Measurements from ENCODE around the gene ZNF556. TPM values are rescaled to one million over a fixed set of nuclear protein-coding genes. Genes with fewer than 3 reads are reported as not detected.

The ZNF556 gene
- total and polyA plus RNA-seq, 2 experiments from 2014 or later: not detected

GRCh38 chr19:2834294-2834871, 32.8 kb upstream of the ZNF556 start:
- no peak overlapping the region for H3K27ac ChIP-seq
- no peaks in the 10 kb centered on the region for H3F3A ChIP-seq (ENCODE audit: insufficient read depth)
- peaks cover 28% of the 10 kb centered on the region; the same call in 1 of the 2 replicates for H3K36me3 ChIP-seq (ENCODE audit: low read depth)
- no peak overlapping the region for H3K4me3 ChIP-seq
- H4K20me1 ChIP-seq (ENCODE audit: insufficient read depth): no peaks in the 10 kb centered on the region
- DNase-seq: peak; percentile 25
- TF ChIP-seq EZH2phosphoT487 (IDR thresholded peaks at IDR 0.05; ENCODE audit: insufficient read depth, low read depth): no peak
- TF ChIP-seq EZH2 (IDR thresholded peaks at IDR 0.05; ENCODE audit: insufficient read depth, poor library complexity, severe bottlenecking): no peak
- no peaks in the 10 kb centered on the region for H3K4me1 ChIP-seq (ENCODE audit: insufficient read depth)
- H2AFZ ChIP-seq: no peak overlapping the region
- H3K9ac ChIP-seq: no peak overlapping the region
- peaks cover 4% of the 10 kb centered on the region for H3K9me3 ChIP-seq (ENCODE audit: low read depth)
- in situ Hi-C loops (cut with MboI): no loop called here
- H3K79me2 ChIP-seq (ENCODE audit: insufficient read depth): no peaks in the 10 kb centered on the region
- no peaks in the 10 kb centered on the region for H3K9me2 ChIP-seq (ENCODE audit: insufficient read depth)
- 89 to 90% methylated on average over 19 of the region's 19 CpGs for WGBS, 2 experiments (ENCODE audit: low coverage in 1 of 2, low lambda C conversion rate in 2 of 2, missing lambda C conversion rate in 2 of 2)
- H3K4me2 ChIP-seq (ENCODE audit: unreplicated experiment): no peak overlapping the region
- H3K27me3 ChIP-seq (replicated peaks; ENCODE audit: insufficient read depth): no peaks in the 10 kb centered on the region

- DNase-seq: no peak
- no peak overlapping the region for H2AFZ ChIP-seq
- H3F3A ChIP-seq (ENCODE audit: insufficient read depth): 0 out of 2 replicates have a peak, but pooled peaks cover 4% of the 10 kb centered on the region
Observed at GRCh38 chr19:2837430-2837829, 29.7 kb upstream of the ZNF556 start.

GRCh38 chr19:2840794-2841791, 26.0 kb upstream of the ZNF556 start, which contains the start of gene ZNF555:
Gene ZNF555, plus strand, starts transcription at chr19:2841475. Its CDS starts 98 bp downstream, at chr19:2841573.
- Histone ChIP-seq H3K27me3 (replicated peaks; ENCODE audit: insufficient read depth) (no peaks in the 10 kb centered on the region), H4K20me1 (ENCODE audit: insufficient read depth) (no peaks in the 10 kb centered on the region), H3K27ac (peak within 1 kb of the TSS; percentile 81), H3K4me2 (ENCODE audit: unreplicated experiment) (peak within 1 kb of the TSS; percentile 97), H2AFZ (peak within 1 kb of the TSS; percentile 94), H3K79me2 (ENCODE audit: insufficient read depth) (peaks cover 44% of the 10 kb centered on the region), H3K9ac (peak within 1 kb of the TSS; percentile 84), H3K4me1 (ENCODE audit: insufficient read depth) (no peaks in the 10 kb centered on the region), H3K9me3 (ENCODE audit: low read depth) (no peaks in the 10 kb centered on the region), H3K9me2 (ENCODE audit: insufficient read depth) (no peaks in the 10 kb centered on the region), H3K36me3 (ENCODE audit: low read depth) (no peaks in the 10 kb centered on the region; the same call in 1 of the 2 replicates), H3F3A (ENCODE audit: insufficient read depth) (0 out of 2 replicates have a peak, but pooled peaks cover 4% of the 10 kb centered on the region), H3K4me3 (peak within 1 kb of the TSS; percentile 84)
- TF ChIP-seq EZH2 (IDR thresholded peaks at IDR 0.05; ENCODE audit: insufficient read depth, poor library complexity, severe bottlenecking): no peak
- no peak for TF ChIP-seq EZH2phosphoT487 (IDR thresholded peaks at IDR 0.05; ENCODE audit: insufficient read depth, low read depth)
- DNase-seq: peak; percentile 100
- in situ Hi-C loops (cut with MboI): no loop called here
- 1 to 3% methylated on average over 62 to 101 of the region's 106 CpGs for WGBS, 2 experiments (ENCODE audit: low coverage in 1 of 2, low lambda C conversion rate in 2 of 2, missing lambda C conversion rate in 2 of 2)

More at GRCh38 chr19:2837430-2837829, 29.7 kb upstream of the ZNF556 start:
- WGBS, 2 experiments (ENCODE audit: low coverage in 1 of 2, low lambda C conversion rate in 2 of 2, missing lambda C conversion rate in 2 of 2): 65 to 68% methylated on average over 4 of the region's 4 CpGs
- Histone ChIP-seq H3K4me3 (no peak overlapping the region), H3K36me3 (ENCODE audit: low read depth) (peaks cover 23% of the 10 kb centered on the region; the same call in 1 of the 2 replicates), H3K4me2 (ENCODE audit: unreplicated experiment) (no peak overlapping the region), H3K9me2 (ENCODE audit: insufficient read depth) (no peaks in the 10 kb centered on the region), H3K9me3 (ENCODE audit: low read depth) (peaks cover 4% of the 10 kb centered on the region), H3K27ac (no peak overlapping the region), H3K4me1 (ENCODE audit: insufficient read depth) (no peaks in the 10 kb centered on the region), H4K20me1 (ENCODE audit: insufficient read depth) (no peaks in the 10 kb centered on the region), H3K9ac (no peak overlapping the region), H3K79me2 (ENCODE audit: insufficient read depth) (peaks cover 7% of the 10 kb centered on the region), H3K27me3 (replicated peaks; ENCODE audit: insufficient read depth) (no peaks in the 10 kb centered on the region)
- in situ Hi-C loops (cut with MboI): no loop called here
- TF ChIP-seq EZH2phosphoT487 (IDR thresholded peaks at IDR 0.05; ENCODE audit: insufficient read depth, low read depth): no peak
- no peak for TF ChIP-seq EZH2 (IDR thresholded peaks at IDR 0.05; ENCODE audit: insufficient read depth, poor library complexity, severe bottlenecking)

- peaks cover 53% of the 10 kb centered on the region for H3K79me2 ChIP-seq (ENCODE audit: insufficient read depth)
- H3K9me2 ChIP-seq (ENCODE audit: insufficient read depth): no peaks in the 10 kb centered on the region
- H3K4me1 ChIP-seq (ENCODE audit: insufficient read depth): no peaks in the 10 kb centered on the region
- H3F3A ChIP-seq (ENCODE audit: insufficient read depth): 0 out of 2 replicates have a peak, but pooled peaks cover 4% of the 10 kb centered on the region
- no peak overlapping the region for H3K27ac ChIP-seq
- H3K4me3 ChIP-seq: peak overlapping the region; percentile 84
- H3K27me3 ChIP-seq (replicated peaks; ENCODE audit: insufficient read depth): no peaks in the 10 kb centered on the region
- no peaks in the 10 kb centered on the region for H3K9me3 ChIP-seq (ENCODE audit: low read depth)
- no peak for TF ChIP-seq EZH2 (IDR thresholded peaks at IDR 0.05; ENCODE audit: insufficient read depth, poor library complexity, severe bottlenecking)
- no peak for TF ChIP-seq EZH2phosphoT487 (IDR thresholded peaks at IDR 0.05; ENCODE audit: insufficient read depth, low read depth)
- peak overlapping the region; percentile 94 for H2AFZ ChIP-seq
- peak overlapping the region; percentile 97 for H3K4me2 ChIP-seq (ENCODE audit: unreplicated experiment)
- DNase-seq: peak; percentile 45
- H4K20me1 ChIP-seq (ENCODE audit: insufficient read depth): no peaks in the 10 kb centered on the region
- H3K36me3 ChIP-seq (ENCODE audit: low read depth): no peaks in the 10 kb centered on the region
- H3K9ac ChIP-seq: peak overlapping the region; percentile 84
- in situ Hi-C loops (cut with MboI): no loop called here
- 1 to 2% methylated on average over 23 to 49 of the region's 62 CpGs for WGBS, 2 experiments (ENCODE audit: low coverage in 1 of 2, low lambda C conversion rate in 2 of 2, missing lambda C conversion rate in 2 of 2)
Observed at GRCh38 chr19:2841855-2842574, 25.1 kb upstream of the ZNF556 start.

Measured in GM23248 (cell line).